Neural cell (in vitro differentiated cells): Measurements from ENCODE around the gene PTPN21. TPM values are rescaled to one million over a fixed set of nuclear protein-coding genes. Genes with fewer than 3 reads are reported as not detected.

Experiments used
- H2AFZ ChIP-seq: fragments of 200-600, 300-800 bp; sonication (generic), shearing (Covaris generic); 2 replicates; pipeline ENCODE4 v1.6.0; 2014; ENCODE audit warnings: low read depth, mild to moderate bottlenecking, antibody characterized with exemption, low read length, moderate library complexity
- H3F3A ChIP-seq: fragments of 200-600 bp; shearing (Covaris generic); 2 replicates; pipeline ENCODE4 v1.6.1; 2016; ENCODE audit warnings: mild to moderate bottlenecking, moderate library complexity, mixed read lengths, antibody characterized with exemption, low read length; ENCODE audit not compliant: insufficient read depth, poor library complexity, severe bottlenecking
- H3K27ac ChIP-seq: fragments of 200-600, 300-800 bp; sonication (generic), shearing (Covaris generic); 2 replicates; pipeline ENCODE4 v1.5.1; 2014; ENCODE audit warnings: mild to moderate bottlenecking, low read length, moderate library complexity
- H3K27me3 ChIP-seq: fragments of 300-800, 200-600 bp; sonication (generic), shearing (Covaris generic); 2 replicates; pipeline ENCODE4 v1.6.0; 2014; ENCODE audit warnings: mild to moderate bottlenecking, low read depth, low read length, moderate library complexity; ENCODE audit not compliant: insufficient read depth
- H3K36me3 ChIP-seq: fragments of 300-800, 200-600 bp; sonication (generic), shearing (Covaris generic); 2 replicates; pipeline ENCODE4 v1.5.1; 2014; ENCODE audit warnings: mild to moderate bottlenecking, antibody characterized with exemption, low read length, moderate library complexity; ENCODE audit not compliant: insufficient read depth
- H3K4me2 ChIP-seq: fragments of 300-800, 200-600 bp; sonication (generic), shearing (Covaris generic); 2 replicates; pipeline ENCODE4 v1.6.0; 2014; ENCODE audit warnings: mild to moderate bottlenecking, low read length
- H3K4me3 ChIP-seq: fragments of 300-800, 200-600 bp; sonication (generic), shearing (Covaris generic); 2 replicates; pipeline ENCODE4 v1.5.1; 2014; ENCODE audit warnings: mild to moderate bottlenecking, low read length, moderate library complexity
- H3K79me2 ChIP-seq: fragments of 200-600 bp; shearing (Covaris generic); replicated peaks from 2 replicates; pipeline ENCODE4 v1.6.0; 2014; ENCODE audit warnings: mild to moderate bottlenecking, low read length, moderate library complexity; ENCODE audit not compliant: insufficient read depth
- H3K9ac ChIP-seq: fragments of 300-800, 200-600 bp; sonication (generic), shearing (Covaris generic); 2 replicates; pipeline ENCODE4 v1.6.1; 2016; ENCODE audit warnings: mild to moderate bottlenecking, low read length, mixed read lengths
- H3K9me2 ChIP-seq: fragments of 200-600 bp; shearing (Covaris generic); 2 replicates; pipeline ENCODE4 v1.6.1; 2016; ENCODE audit warnings: mild to moderate bottlenecking, low read length, mixed read lengths; ENCODE audit not compliant: insufficient read depth
- H3K9me3 ChIP-seq: fragments of 200-600, 300-800 bp; sonication (generic), shearing (Covaris generic); 2 replicates; pipeline ENCODE4 v1.6.1; 2016; ENCODE audit warnings: mild to moderate bottlenecking, mixed run types, low read length, moderate library complexity, mixed read lengths
- H4K20me1 ChIP-seq: fragments of 200-600 bp; shearing (Covaris generic); 2 replicates; pipeline ENCODE4 v1.6.1; 2016; ENCODE audit warnings: mild to moderate bottlenecking, mixed run types; ENCODE audit not compliant: insufficient read depth
- EP300 ChIP-seq: fragments of 450-650 bp; conservative IDR thresholded peaks from 2 replicates; pipeline ENCODE4 v1.6.1; 2014; ENCODE audit warnings: antibody characterized with exemption, mild to moderate bottlenecking, moderate library complexity; ENCODE audit not compliant: poor library complexity, severe bottlenecking
- EZH2 ChIP-seq: fragments of 200-600, 300-800 bp; shearing (Covaris generic), sonication (generic); IDR thresholded peaks from 2 replicates; pipeline ENCODE4 v1.6.1; 2014; ENCODE audit warnings: antibody characterized with exemption, low read length, borderline replicate concordance, mild to moderate bottlenecking; ENCODE audit not compliant: insufficient read depth, poor library complexity, severe bottlenecking
- MXI1 ChIP-seq: fragments of 450-650 bp; conservative IDR thresholded peaks from 2 replicates; pipeline ENCODE4 v1.6.1; 2014; ENCODE audit warnings: antibody characterized with exemption, mild to moderate bottlenecking; ENCODE audit not compliant: poor library complexity, severe bottlenecking
- POLR2AphosphoS5 ChIP-seq: IDR thresholded peaks from 2 replicates; pipeline ENCODE4 v1.6.1; 2012
- RAD21 ChIP-seq: fragments of 450-650 bp; conservative IDR thresholded peaks from 2 replicates; pipeline ENCODE4 v1.6.1; 2014; ENCODE audit warnings: antibody characterized with exemption, mild to moderate bottlenecking, moderate library complexity
- SMC3 ChIP-seq: fragments of 450-650 bp; conservative IDR thresholded peaks from 2 replicates; pipeline ENCODE4 v1.6.1; 2014; ENCODE audit warnings: antibody characterized with exemption, mild to moderate bottlenecking, moderate library complexity; ENCODE audit not compliant: poor library complexity
- TAF1 ChIP-seq: IDR thresholded peaks from 2 replicates; pipeline ENCODE4 v1.6.1; 2012; ENCODE audit warnings: low read depth
- polyA plus RNA-seq: library from polyadenylated mRNA; depleted of rRNA; stranded (reverse); fragments of >200 nt; gene quantifications from 2 replicates; pipeline ENCODE4 v1.2.3, GENCODE V29; 2014
- TF ChIP-seq, protein P1 (sequence below): IDR thresholded peaks from 2 replicates; pipeline ENCODE4 v1.6.1; 2012; ENCODE audit warnings: borderline replicate concordance
- TF ChIP-seq, protein P2 (sequence below): fragments of 450-650 bp; IDR thresholded peaks from 2 replicates; pipeline ENCODE4 v1.5.1; 2014; ENCODE audit warnings: antibody characterized with exemption, mild to moderate bottlenecking, moderate library complexity; ENCODE audit not compliant: poor library complexity, severe bottlenecking

Gene PTPN21
- polyA plus RNA-seq, 1 donor from 2014 or later = 4.1 TPM

DNA sequence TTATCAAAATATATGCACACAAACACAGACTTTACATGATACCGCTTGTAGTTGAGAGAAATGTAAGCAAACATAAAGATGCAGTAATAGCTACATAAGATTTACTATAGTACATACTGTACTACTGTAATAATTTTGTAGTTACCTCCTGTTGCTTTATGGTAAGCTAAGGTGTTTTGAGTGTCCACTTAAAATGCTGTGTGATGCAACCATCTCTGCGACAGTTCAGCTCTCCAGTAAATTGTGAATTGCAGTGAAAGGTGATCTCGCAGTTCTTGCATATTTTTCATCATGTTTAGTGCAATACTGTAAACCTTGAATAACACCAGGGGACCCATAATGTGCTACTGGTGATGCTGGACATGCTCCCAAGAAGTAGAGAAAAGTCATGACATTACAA lies 29.6 kb upstream of the PTPN21 start:
- H3K27me3 ChIP-seq = no peaks in the 10 kb centered on the region
- H3K36me3 ChIP-seq = peaks cover 15% of the 10 kb centered on the region
- no peak overlapping the region for H3K4me2 ChIP-seq
- H3K9ac ChIP-seq = no peak overlapping the region
- H3K4me3 ChIP-seq = no peak overlapping the region
- H3F3A ChIP-seq = no peaks in the 10 kb centered on the region
- H3K9me2 ChIP-seq = no peaks in the 10 kb centered on the region
- H3K9me3 ChIP-seq = no peaks in the 10 kb centered on the region
- H2AFZ ChIP-seq = no peak overlapping the region
- peaks cover 3% of the 10 kb centered on the region for H3K79me2 ChIP-seq
- no peak overlapping the region for H3K27ac ChIP-seq
- TF ChIP-seq, protein P1, sequence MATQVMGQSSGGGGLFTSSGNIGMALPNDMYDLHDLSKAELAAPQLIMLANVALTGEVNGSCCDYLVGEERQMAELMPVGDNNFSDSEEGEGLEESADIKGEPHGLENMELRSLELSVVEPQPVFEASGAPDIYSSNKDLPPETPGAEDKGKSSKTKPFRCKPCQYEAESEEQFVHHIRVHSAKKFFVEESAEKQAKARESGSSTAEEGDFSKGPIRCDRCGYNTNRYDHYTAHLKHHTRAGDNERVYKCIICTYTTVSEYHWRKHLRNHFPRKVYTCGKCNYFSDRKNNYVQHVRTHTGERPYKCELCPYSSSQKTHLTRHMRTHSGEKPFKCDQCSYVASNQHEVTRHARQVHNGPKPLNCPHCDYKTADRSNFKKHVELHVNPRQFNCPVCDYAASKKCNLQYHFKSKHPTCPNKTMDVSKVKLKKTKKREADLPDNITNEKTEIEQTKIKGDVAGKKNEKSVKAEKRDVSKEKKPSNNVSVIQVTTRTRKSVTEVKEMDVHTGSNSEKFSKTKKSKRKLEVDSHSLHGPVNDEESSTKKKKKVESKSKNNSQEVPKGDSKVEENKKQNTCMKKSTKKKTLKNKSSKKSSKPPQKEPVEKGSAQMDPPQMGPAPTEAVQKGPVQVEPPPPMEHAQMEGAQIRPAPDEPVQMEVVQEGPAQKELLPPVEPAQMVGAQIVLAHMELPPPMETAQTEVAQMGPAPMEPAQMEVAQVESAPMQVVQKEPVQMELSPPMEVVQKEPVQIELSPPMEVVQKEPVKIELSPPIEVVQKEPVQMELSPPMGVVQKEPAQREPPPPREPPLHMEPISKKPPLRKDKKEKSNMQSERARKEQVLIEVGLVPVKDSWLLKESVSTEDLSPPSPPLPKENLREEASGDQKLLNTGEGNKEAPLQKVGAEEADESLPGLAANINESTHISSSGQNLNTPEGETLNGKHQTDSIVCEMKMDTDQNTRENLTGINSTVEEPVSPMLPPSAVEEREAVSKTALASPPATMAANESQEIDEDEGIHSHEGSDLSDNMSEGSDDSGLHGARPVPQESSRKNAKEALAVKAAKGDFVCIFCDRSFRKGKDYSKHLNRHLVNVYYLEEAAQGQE = no peak
- TF ChIP-seq, protein P2, sequence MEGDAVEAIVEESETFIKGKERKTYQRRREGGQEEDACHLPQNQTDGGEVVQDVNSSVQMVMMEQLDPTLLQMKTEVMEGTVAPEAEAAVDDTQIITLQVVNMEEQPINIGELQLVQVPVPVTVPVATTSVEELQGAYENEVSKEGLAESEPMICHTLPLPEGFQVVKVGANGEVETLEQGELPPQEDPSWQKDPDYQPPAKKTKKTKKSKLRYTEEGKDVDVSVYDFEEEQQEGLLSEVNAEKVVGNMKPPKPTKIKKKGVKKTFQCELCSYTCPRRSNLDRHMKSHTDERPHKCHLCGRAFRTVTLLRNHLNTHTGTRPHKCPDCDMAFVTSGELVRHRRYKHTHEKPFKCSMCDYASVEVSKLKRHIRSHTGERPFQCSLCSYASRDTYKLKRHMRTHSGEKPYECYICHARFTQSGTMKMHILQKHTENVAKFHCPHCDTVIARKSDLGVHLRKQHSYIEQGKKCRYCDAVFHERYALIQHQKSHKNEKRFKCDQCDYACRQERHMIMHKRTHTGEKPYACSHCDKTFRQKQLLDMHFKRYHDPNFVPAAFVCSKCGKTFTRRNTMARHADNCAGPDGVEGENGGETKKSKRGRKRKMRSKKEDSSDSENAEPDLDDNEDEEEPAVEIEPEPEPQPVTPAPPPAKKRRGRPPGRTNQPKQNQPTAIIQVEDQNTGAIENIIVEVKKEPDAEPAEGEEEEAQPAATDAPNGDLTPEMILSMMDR = no peak
- no peak for TF ChIP-seq SMC3
- no peak for TF ChIP-seq EP300
- TF ChIP-seq POLR2AphosphoS5 = no peak
- TF ChIP-seq EZH2 = no peak
- TF ChIP-seq TAF1 = no peak
- no peak for TF ChIP-seq MXI1
- no peak for TF ChIP-seq RAD21
- H4K20me1 ChIP-seq = no peaks in the 10 kb centered on the region

DNA sequence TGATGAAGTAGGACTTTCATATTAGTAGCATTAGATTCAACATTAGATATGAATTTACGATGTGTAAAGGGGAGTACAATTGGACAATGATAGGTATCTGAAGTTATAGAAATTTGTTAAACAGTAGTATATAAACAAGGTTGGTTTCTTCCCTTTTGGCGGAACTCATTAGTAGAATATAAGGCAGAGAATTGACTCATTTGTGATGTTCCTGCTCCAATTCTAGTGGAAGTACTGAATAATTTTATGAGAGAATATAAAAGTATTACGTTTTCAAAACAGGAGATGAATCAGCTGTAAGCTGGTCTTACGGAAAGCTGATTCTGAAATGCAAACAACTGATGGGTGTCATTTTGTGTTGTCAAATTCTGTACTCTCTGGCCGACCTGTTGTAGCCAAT lies 21.4 kb upstream of the PTPN21 start:
- H3K79me2 ChIP-seq = peaks cover 3% of the 10 kb centered on the region
- H3K27ac ChIP-seq = no peak overlapping the region
- no peak overlapping the region for H3K4me3 ChIP-seq
- H3K9me3 ChIP-seq = no peaks in the 10 kb centered on the region
- no peak overlapping the region for H2AFZ ChIP-seq
- H3K9me2 ChIP-seq = no peaks in the 10 kb centered on the region
- no peak for TF ChIP-seq MXI1
- TF ChIP-seq, protein P2 = no peak
- no peak for TF ChIP-seq RAD21
- no peak for TF ChIP-seq POLR2AphosphoS5
- H3K9ac ChIP-seq = no peak overlapping the region
- H4K20me1 ChIP-seq = no peaks in the 10 kb centered on the region
- H3K4me2 ChIP-seq = no peak overlapping the region
- no peaks in the 10 kb centered on the region for H3K27me3 ChIP-seq
- peaks cover 11% of the 10 kb centered on the region for H3K36me3 ChIP-seq
- H3F3A ChIP-seq = no peaks in the 10 kb centered on the region
